Measurements from ENCODE around the gene KRTAP12-3.

DNA sequence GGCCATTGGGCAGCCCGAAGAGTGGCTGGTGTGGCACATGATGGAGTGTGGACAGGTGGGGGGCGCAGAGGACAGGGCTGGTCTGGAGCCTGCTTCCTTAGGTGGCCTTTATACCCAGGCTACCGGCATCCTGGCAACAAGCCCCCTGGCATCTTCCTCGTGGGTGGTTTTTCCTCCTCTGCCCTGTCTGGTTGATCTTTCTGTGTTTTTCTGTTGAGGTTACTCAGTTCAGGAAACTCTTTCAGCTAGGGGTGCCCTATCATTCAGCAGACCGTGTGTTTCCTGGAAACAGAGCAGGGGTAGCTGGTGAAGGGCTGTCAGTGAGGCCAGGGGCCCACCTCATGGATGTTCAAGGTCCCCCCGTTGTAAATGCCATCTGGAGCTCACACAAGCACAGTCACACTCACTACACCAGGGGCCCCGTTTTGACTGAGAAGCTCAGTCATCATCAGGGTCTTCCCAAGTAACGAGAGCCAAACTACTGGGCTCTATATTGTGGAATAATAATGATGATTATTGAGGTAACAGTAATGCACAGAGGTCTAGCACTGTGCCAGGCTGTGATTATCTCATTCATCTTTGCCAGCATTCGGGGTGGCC is 3.1 kb upstream of the KRTAP12-3 start, which contains the start of gene KRTAP12-4:
- TF ChIP-seq, protein P1, sequence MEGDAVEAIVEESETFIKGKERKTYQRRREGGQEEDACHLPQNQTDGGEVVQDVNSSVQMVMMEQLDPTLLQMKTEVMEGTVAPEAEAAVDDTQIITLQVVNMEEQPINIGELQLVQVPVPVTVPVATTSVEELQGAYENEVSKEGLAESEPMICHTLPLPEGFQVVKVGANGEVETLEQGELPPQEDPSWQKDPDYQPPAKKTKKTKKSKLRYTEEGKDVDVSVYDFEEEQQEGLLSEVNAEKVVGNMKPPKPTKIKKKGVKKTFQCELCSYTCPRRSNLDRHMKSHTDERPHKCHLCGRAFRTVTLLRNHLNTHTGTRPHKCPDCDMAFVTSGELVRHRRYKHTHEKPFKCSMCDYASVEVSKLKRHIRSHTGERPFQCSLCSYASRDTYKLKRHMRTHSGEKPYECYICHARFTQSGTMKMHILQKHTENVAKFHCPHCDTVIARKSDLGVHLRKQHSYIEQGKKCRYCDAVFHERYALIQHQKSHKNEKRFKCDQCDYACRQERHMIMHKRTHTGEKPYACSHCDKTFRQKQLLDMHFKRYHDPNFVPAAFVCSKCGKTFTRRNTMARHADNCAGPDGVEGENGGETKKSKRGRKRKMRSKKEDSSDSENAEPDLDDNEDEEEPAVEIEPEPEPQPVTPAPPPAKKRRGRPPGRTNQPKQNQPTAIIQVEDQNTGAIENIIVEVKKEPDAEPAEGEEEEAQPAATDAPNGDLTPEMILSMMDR (conservative IDR thresholded peaks at IDR 0.05 in 1 of 2, IDR thresholded peaks at IDR 0.05 in 1 of 2; ENCODE audit: low read depth in 1 of 2, low read length in 2 of 2) = no peak
- TF ChIP-seq EZH2 (IDR thresholded peaks at IDR 0.05; ENCODE audit: low read length, missing control alignments) = no peak
